ENCODE results near the gene ZBTB3.
"Not testable (repeated sequence)": the region's sequence is repeated elsewhere in the genome, so short reads cannot be mapped to it uniquely, and the experiment has no call there.

Gene ZBTB3

GRCh38 chr11:62705880-62706849 lies 47.8 kb downstream of the ZBTB3 start:
- TF ChIP-seq CTCF (IDR thresholded peaks at IDR 0.05; ENCODE audit: insufficient read depth, low read length, missing control alignments), result no peak
- CTCF ChIA-PET, result interaction anchor here (0.9 to 11.2 kb wide), 5 partner anchors 10 to 313 kb away, joined by 3 to 152 read pairs (median 4); partner anchors contain the start of gene LRRN4CL
- no peak for DNase-seq (ENCODE audit: low read depth, low spot score)
- H3K4me3 ChIP-seq (ENCODE audit: low read depth, low read length), result peak overlapping the region; percentile 77
- POLR2A ChIA-PET, result interaction anchor here (0.7 to 2.4 kb wide), 12 partner anchors 12 to 135 kb away, joined by 3 to 18 read pairs (median 5); partner anchors contain the start of genes C11orf98, CSKMT, HNRNPUL2 and INTS5

- no peak for TF ChIP-seq CTCF (IDR thresholded peaks at IDR 0.05; ENCODE audit: insufficient read depth, low read length, missing control alignments)
- POLR2A ChIA-PET, result interaction anchor here (0.7 to 2.4 kb wide), 11 partner anchors 11 to 136 kb away, joined by 3 to 18 read pairs (median 6); partner anchors contain the start of genes C11orf98, CSKMT, HNRNPUL2 and INTS5
- CTCF ChIA-PET, result interaction anchor here (1.1 to 11.2 kb wide), 5 partner anchors 13 to 312 kb away, joined by 3 to 152 read pairs (median 4); partner anchors contain the start of gene LRRN4CL
- peak overlapping the region; percentile 77 for H3K4me3 ChIP-seq (ENCODE audit: low read depth, low read length)
- DNase-seq (ENCODE audit: low read depth, low spot score), result no peak
Measured at GRCh38 chr11:62705413-62705812, 48.5 kb downstream of the ZBTB3 start.

GRCh38 chr11:62703921-62704320 lies 50.0 kb downstream of the ZBTB3 start:
- ChIA-PET POLR2A (interaction anchor here (1.3 kb wide), 1 partner anchor 10 kb away, joined by 6 read pairs; no protein-coding TSS in a partner anchor), CTCF (interaction anchor here (1.3 to 11.2 kb wide), 2 partner anchors 12 to 308 kb away, joined by 3 to 152 read pairs; partner anchors contain the start of gene LRRN4CL)
- DNase-seq (ENCODE audit: low read depth, low spot score); H3K4me3 ChIP-seq (ENCODE audit: low read depth, low read length): not testable (repeated sequence)

DNA sequence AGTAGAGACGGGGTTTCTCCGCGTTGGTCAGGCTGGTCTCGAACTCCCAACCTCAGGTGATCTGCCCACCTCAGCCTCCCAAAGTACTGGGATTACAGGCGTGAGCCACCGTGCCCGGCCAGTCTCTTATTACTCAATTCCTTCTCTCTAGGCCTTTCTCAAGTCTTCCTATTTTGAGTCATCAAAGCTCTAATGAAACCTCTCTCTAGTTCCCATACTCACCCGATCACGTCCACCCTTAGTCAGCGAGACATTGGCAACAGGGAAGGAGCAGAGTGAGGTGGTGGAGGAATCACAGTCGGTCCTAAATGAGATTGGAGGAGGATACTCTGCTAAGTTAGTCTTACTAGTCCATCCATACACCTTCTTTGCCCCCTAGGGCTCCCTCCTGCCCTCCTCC lies 51.7 kb downstream of the ZBTB3 start:
- H3K4me3 ChIP-seq (ENCODE audit: low read depth, low read length), result no peak overlapping the region
- ChIA-PET CTCF (interaction anchor here (1.4 to 11.2 kb wide), 2 partner anchors 10 to 21 kb away, joined by 5 to 152 read pairs; partner anchors contain the start of gene LRRN4CL), POLR2A (no interaction called here)
- DNase-seq (ENCODE audit: low read depth, low spot score), result no peak
- TF ChIP-seq CTCF (IDR thresholded peaks at IDR 0.05; ENCODE audit: insufficient read depth, low read length, missing control alignments), result no peak

Data from AG04449 (cell line).